BJ (cell line): ENCODE results near the gene SYNJ2. TPM values are rescaled to one million over a fixed set of nuclear protein-coding genes. Genes with fewer than 3 reads are reported as not detected.
A peak's percentile ranks its signal among the peaks of the same experiment; 100 is the strongest.

Experiments used
- CTCF ChIA-PET: fragments of 350-600 bp; formaldehyde crosslinking; extraction: SDS; loops from one replicate; lab custom pipeline; 2021; ENCODE audit warnings: antibody characterized with exemption, inconsistent platforms; lab: Yijun Ruan, JAX
- POLR2A ChIA-PET: fragments of 300-600 bp; sonication (Branson Sonifier 250); formaldehyde crosslinking; extraction: SDS; loops from one replicate; lab custom pipeline; 2021; ENCODE audit warnings: antibody characterized with exemption; lab: Charles Lee
- DNase-seq: peaks from one replicate; pipeline ENCODE4 v3.0.0-alpha.2; 2011; ENCODE audit warnings: low read depth
- H3K27me3 ChIP-seq: 2 replicates; pipeline ENCODE4 v1.6.0; 2011; ENCODE audit warnings: low read length; ENCODE audit not compliant: control insufficient read depth, insufficient read depth
- H3K36me3 ChIP-seq: 2 replicates; pipeline ENCODE4 v1.5.1; 2011; ENCODE audit warnings: low read length; ENCODE audit not compliant: control insufficient read depth, insufficient read depth
- H3K4me3 ChIP-seq: 2 replicates; pipeline ENCODE4 v1.5.1; 2011; ENCODE audit warnings: low read depth, mild to moderate bottlenecking, control low read depth, low read length
- polyA plus RNA-seq: library from polyadenylated mRNA; depleted of rRNA; stranded (reverse); fragments of >200 nt; gene quantifications from 2 replicates; pipeline ENCODE4 v1.2.3, GENCODE V29; 2011
- TF ChIP-seq, protein P1 (sequence below): IDR thresholded peaks from 2 replicates; pipeline ENCODE4 v1.5.1; 2011; ENCODE audit warnings: low read depth, mild to moderate bottlenecking, control low read depth, inconsistent platforms, low read length, moderate library complexity; ENCODE audit not compliant: insufficient read depth

The SYNJ2 gene
- polyA plus RNA-seq, 1 experiment = 29.9 TPM

DNA sequence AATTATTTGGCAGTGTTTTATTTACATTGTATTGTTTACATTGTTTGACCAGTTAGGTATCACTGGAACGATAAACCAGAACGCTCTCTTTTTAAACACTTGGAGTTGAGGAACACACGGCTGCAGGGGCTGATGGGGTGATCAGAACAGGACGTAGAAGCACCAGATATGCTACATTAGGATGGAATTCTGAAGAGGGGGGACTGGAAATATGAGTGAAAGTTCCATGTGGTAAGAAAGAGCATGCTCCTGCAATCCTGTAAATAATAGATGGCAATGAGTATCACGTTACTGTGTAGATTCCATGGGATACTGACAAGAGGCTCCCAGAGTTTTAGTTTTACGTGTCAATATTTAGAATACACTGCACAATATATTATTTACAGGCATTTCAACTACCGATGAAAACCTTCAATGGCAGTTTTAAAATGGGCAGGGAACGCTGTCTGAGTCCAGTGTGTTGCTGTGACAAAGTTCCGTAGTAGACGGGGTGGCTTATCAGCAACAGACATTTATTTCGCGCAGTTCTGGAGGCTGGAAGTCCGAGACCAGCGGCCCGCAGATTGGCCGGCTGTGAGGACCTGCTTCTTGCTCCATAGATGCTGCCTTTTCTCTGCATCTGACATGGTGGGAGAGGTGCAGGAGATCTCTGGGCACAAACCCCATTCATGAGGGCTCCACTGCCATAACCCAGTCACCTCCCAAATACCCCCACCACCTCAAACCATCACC is 43.1 kb downstream of the SYNJ2 start:
- Histone ChIP-seq H3K36me3 (peaks cover 12% of the 10 kb centered on the region), H3K4me3 (no peak overlapping the region), H3K27me3 (no peaks in the 10 kb centered on the region)
- CTCF ChIA-PET = no interaction called here
- no peak for DNase-seq
- POLR2A ChIA-PET = no interaction called here
- TF ChIP-seq, protein P1, sequence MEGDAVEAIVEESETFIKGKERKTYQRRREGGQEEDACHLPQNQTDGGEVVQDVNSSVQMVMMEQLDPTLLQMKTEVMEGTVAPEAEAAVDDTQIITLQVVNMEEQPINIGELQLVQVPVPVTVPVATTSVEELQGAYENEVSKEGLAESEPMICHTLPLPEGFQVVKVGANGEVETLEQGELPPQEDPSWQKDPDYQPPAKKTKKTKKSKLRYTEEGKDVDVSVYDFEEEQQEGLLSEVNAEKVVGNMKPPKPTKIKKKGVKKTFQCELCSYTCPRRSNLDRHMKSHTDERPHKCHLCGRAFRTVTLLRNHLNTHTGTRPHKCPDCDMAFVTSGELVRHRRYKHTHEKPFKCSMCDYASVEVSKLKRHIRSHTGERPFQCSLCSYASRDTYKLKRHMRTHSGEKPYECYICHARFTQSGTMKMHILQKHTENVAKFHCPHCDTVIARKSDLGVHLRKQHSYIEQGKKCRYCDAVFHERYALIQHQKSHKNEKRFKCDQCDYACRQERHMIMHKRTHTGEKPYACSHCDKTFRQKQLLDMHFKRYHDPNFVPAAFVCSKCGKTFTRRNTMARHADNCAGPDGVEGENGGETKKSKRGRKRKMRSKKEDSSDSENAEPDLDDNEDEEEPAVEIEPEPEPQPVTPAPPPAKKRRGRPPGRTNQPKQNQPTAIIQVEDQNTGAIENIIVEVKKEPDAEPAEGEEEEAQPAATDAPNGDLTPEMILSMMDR = no peak

DNA sequence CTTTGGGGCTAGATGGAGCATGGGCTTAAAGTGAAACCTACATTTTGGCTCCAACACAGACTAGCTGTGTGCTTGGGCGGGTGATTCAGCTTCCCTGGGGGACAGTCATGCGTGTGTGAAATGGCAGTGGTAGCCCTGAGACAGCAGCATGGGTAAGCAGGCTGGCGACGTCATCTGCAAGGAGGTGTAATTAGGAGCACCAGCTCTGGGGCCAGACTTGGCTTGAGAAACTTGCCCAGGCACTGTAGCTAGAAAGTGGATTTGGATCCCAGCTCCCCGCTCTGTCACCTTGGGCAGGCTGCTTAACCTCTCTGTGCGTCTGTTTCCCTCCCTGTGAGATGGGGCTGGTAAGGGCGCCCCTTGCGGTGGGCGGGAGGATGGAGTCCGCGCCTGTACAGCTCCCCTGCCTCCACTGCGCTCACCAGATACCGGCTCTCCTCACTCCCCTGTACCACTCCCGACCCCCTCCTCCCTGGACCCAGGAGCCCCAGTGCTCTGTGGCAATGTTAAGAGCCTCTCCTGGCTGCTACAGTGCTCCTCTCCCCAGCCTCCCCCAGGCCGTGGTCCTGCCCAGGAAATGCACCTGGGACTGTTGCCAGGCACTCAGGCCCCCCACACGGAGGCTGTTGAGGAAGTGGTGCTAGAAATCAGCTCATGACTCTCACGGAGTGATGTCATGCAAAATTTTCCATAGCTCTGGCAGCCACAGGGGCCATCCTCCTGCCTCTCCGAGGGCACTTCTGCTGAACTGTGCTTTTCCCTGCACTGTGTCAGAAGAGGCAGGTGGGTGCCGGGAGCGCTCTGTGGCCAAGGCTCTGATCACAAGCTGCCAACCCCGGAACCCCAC is 44.6 kb downstream of the SYNJ2 start:
- CTCF ChIA-PET = interaction anchor here (0.5 to 1.7 kb wide), 11 partner anchors 9 to 55 kb away, joined by 3 to 5 read pairs (median 3); no protein-coding TSS in a partner anchor
- TF ChIP-seq, protein P1 = peak; percentile 49
- POLR2A ChIA-PET = interaction anchor here (0.7 kb wide), 1 partner anchor 60 kb away, joined by 3 read pairs; no protein-coding TSS in a partner anchor
- peaks cover 6% of the 10 kb centered on the region for H3K36me3 ChIP-seq
- H3K4me3 ChIP-seq = no peak overlapping the region
- DNase-seq = peak; percentile 88
- H3K27me3 ChIP-seq = no peaks in the 10 kb centered on the region

DNA sequence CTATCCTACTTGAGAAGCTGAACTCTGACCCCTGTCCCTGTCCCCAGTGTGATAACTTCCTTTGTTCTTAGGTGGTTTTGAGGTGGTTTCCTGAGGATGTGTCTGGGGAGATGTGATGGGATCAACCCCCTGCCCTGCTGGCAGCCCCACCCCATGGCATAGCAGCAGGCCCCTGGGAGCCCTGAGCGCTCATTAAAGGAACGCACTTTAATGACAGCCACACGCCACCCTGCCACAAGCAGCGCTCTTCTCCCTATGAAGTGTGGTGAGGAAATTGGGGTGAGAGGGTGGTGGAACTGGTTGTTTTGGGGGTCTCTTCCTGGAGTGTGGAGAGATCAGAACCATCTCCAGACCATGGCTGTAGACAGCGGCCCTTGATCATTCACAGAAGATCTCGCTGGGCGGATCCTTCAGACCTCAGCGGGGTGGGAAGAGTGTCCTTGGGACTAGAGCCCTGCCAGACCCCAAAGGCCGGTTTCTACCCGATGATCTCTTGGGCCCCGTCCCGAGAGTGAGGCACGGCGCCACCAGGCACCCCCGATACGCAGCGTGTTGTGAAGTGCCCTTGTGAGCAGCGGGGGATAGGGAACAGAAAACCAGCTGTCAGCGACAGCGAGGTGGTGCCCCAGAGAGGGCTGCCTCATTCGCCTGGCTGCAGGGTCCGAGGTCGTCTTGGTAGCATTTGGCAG is 45.4 kb downstream of the SYNJ2 start:
- Histone ChIP-seq H3K36me3 (peaks cover 4% of the 10 kb centered on the region), H3K27me3 (no peaks in the 10 kb centered on the region), H3K4me3 (no peak overlapping the region)
- ChIA-PET CTCF (interaction anchor here (0.5 to 1.7 kb wide), 9 partner anchors 12 to 55 kb away, joined by 3 to 5 read pairs (median 3); no protein-coding TSS in a partner anchor), POLR2A (interaction anchor here (0.7 kb wide), 1 partner anchor 60 kb away, joined by 3 read pairs; no protein-coding TSS in a partner anchor)
- no peak for DNase-seq
- TF ChIP-seq, protein P1 = no peak

DNA sequence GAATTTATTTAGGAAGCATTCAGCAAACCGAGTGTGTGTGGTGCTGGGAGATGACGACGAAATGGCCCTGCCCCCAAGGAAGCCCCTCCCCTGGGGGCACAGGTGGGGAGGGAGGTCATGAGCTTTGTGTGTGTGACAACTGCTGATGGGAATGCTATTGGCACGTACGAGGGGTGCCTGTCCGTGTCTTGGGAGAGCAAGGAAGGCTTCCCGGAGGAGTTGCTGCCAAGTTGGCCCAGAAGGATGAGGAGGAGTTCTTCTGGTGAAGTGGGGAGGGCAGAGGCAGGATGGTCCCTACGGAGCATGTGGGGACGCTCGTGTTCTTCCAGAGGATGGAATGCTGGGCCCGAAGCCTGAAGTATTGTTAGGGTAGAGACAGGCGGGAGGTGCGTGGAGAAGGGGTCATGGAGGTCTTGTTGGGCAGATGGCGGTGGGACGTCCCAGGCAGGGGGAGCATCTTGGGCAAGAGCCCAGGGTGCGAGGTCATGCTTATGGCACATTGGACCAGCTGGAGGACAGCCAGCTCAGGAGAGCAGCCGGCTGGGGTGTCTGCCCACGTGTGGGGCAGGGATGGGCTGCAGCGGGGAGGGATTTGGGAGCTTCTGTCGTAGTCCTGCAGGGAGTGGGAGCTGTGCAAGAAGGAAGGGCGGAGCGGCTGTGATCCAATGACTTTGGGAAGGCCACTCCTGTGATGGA is 46.1 kb downstream of the SYNJ2 start:
- POLR2A ChIA-PET = no interaction called here
- Histone ChIP-seq H3K27me3 (no peaks in the 10 kb centered on the region), H3K4me3 (no peak overlapping the region), H3K36me3 (0 out of 2 replicates have a peak, but pooled peaks cover 2% of the 10 kb centered on the region)
- CTCF ChIA-PET = interaction anchor here (0.6 to 0.8 kb wide), 2 partner anchors 11 to 24 kb away, joined by 3 to 4 read pairs; no protein-coding TSS in a partner anchor
- no peak for DNase-seq
- TF ChIP-seq, protein P1 = no peak
